AG08395 (cell line): Measurements from ENCODE around the gene SLC2A4RG.

Experiments
- DNase-seq: peaks from one replicate; pipeline ENCODE4 v3.0.0; 2012; ENCODE audit warnings: mixed read lengths, low spot score

Gene SLC2A4RG

DNA sequence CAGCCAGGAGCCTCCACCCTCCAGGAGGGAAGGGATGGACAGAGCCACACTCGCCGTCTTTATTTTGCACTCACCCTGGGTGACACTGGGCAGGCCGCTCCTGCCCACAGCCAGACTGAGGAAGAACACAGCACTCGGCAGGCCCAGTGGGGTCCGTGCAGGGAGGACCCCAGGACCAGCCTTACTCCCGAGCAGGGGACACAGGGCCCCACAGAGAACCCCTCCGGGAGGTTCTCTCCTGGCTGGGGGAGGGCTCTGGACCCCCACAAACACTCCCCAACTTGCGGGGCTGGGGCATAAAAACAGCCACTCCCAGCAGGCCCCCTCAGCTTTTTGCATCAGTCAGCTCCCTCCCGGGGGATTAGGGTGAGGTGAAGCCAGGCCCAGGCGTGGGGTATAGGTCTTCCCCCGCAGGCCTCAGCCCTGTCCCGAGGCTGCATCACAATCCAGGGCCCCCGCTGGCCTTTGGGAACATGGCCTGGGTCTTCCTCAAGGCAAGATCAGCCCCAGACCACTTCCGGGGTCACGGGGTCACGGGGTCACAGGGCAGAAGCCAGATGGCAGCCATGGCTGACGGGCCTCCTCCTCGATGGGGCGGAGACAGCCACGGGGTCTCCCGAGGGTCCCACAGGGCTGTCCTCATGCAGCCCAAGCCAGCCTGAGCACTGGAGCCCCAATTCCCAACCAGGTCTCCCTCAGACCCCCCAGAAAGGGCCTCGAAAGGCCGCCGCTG, 39.9 kb upstream of the SLC2A4RG start:
- DNase-seq: no peak

DNA sequence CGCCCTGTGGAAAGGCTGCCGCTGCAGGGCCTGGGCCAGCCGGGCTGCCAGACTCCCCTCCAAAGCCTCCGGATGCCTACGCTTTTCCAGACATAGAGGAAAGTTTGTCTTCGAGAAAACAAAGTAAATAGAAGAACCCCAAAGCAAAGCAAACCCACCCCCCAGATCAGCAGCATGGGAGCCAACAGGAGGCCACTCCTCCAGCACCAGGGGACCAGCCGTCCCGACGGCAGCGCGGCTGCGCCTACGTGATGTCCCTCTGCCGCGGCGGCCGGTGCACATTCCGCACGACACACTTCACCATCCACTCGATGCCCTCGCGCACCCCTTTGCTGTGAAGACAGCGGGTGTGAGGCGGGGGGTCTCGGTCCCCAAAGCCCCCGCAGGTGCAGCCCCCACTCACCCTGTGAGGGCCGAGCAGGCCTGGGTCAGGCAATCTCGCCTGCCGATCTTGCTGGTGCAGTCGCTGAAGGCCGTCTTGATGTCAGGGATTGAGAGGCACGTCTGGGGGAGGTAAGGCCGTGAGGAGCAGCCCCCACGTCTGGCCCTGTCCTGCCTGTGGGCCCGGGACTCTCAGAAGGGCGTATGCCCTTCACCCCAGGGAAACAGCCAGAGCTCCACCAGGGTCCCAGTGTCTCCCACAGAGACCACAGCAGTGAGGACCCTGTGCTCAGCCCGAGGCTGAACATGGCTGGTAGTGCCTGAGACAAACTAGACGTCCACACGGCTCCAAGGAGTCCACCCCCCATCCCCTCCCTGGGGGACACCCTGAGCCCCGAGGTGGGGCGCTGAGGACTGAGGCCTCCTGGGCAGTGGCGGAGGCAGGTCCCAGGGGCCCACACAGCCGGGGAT, 39.2 kb upstream of the SLC2A4RG start:
- no peak for DNase-seq

DNA sequence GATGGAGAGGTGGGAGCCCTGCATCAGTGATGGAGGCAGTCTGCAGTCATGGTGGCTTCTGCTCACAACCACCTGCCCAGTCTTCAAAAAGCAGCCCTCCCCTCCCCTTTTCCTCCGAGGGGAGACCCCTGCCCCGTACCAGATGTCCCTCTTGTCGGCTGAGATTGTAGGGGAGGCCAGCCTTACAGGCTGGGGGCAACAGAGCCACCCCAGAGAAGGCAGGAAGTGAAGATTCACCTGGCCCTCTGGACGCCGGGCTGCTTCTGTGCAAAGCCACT, 38.6 kb upstream of the SLC2A4RG start:
- DNase-seq: no peak

DNA sequence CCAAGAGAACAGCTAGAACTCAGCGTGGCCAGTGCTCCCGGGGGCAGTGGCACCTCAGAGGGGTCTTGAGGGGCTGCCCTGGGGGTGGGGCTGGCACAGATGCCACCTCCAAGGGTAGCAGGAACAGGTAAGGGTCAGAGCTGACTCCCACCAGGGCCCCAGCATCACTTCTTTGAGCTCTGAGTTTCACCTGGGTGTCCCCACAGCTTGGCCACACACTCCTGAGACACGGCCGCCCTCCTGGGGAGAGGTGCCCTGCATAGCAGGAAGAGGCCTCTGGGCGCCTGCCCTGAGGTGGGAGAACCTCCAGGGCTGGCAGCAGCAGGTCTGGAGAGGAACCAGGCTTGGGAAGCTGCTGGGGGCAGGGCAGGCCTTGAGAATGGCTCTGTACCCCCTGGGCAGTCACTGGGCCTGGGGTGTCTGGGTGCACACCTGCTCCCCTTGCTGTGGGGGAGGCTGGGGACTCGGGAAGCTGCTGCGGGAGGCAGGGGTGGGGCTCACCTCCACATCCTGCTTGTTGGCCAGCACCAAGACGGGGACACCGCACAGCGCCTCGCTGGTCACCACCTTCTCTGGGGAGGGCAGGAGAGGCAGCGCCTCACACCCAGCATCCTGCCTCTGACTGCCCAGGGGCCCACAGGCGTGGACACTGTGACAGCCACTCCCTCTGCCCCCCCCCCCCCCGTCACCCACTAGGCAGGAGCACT, 38.1 kb upstream of the SLC2A4RG start:
- no peak for DNase-seq

- DNase-seq: no peak
Measured at GRCh38 chr20:63702036-63702665, 37.4 kb upstream of the SLC2A4RG start.

DNA sequence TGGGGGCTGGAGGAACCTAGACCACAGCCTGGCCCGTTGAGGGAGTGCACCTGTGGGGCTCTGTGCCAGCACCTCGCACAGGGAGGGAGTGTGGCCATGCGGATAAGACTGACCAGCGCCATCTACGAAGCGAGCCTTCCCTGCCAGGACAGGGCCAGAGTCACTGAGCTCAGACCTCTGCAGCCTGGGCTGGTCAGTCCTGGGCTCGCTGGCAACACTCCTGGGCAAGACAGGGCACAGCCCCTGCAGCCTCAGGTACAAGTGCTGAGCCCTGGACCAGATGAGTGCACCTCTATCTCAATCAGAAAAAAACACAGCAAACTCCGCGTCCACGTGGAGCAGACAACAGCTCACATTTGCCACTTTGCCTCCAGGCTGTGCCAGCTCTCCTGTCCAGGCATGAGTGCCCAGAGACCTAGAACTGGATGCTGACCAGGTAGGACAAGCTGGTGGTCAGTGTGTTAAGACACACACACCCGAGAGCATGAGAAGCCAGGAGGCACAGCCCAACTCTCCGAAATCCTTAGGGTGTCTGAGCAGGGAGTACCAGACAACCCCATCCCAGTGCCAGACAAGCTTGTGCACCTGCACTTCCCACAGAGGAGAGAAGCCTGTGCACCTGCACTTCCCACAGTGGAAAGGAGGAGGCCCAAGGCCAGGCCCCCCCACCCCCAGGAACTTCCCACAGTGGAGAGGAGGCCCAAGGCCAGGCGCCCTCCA, 36.7 kb upstream of the SLC2A4RG start:
- DNase-seq: no peak

DNA sequence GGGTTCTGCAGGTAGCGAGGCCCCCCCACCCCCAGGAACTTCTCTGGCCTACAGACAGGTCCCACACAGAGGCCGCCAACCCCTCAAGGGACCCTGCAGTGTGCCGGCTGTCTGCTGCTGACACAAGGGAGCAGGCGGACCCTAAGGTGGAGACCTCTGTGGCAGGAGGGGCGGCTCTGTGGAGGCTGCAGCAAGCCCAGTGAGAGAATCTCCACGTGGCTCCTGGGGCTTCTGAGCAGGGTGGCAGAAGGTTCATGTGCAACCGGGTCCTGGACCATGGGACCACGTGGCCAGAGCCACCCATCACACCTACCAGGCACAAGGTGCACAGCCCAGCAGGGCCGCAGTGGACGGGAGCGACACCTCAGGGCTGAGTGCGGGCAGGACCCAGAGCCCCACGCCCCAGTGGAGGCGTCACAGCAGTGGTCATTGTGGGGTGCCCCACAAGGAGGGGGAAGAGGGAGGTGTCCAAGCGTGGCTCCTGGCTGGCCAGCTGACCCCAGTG, 36.1 kb upstream of the SLC2A4RG start:
- no peak for DNase-seq

DNA sequence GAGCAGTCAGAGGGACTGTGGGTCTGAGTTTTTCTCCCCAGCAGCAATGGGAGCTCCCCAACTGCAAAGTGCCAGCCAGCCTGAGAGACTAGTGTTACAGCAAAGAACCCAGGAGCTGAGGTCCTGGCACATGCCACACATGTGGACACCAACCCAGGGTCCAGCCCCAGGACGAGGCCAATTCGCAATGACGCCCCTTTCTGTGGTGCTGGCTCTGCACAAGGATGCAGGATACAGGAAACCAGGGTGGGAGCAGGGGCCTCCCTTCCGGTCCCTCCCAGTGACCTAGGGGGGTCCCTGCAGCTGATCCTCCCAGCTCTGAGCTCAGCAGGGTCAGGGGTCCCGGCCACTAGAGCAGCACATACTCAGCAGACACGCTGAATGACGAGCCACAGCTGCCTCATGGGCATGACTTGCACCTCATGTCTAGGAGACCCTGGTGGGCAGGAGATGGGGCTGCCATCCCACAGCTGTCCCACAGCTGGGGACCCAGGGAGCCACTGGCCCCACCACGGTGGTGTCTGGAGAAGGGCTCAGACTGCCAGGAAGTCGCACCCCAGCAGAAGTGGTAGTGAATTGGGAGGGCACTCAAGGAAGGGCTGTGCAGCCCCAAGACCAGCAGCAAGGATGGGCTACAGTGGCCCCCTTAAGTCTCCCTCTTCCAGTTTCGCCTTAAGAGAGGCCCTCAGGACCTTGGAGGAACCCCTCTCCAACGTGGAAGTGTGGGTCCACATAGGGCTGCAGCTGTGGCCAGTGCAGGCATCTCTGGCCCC, 35.4 kb upstream of the SLC2A4RG start:
- DNase-seq: no peak

DNA sequence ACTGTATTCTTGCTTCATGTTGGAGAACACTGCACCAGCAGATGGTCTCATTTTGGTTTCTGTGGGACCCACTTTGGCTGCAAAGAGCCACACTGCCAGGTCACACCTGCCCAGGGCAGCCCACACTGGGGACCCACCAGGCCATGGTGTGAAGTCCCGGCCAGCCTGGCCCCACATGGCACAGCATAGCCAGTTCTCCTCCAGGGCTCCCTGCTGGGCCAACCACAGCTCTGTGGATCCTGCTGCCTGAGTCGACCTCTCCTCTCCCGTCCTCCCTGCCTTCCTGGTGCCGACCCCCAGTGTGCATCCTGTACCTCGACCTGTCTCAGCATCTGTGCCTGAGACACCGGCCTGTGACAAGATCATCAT, 34.8 kb upstream of the SLC2A4RG start:
- no peak for DNase-seq

DNA sequence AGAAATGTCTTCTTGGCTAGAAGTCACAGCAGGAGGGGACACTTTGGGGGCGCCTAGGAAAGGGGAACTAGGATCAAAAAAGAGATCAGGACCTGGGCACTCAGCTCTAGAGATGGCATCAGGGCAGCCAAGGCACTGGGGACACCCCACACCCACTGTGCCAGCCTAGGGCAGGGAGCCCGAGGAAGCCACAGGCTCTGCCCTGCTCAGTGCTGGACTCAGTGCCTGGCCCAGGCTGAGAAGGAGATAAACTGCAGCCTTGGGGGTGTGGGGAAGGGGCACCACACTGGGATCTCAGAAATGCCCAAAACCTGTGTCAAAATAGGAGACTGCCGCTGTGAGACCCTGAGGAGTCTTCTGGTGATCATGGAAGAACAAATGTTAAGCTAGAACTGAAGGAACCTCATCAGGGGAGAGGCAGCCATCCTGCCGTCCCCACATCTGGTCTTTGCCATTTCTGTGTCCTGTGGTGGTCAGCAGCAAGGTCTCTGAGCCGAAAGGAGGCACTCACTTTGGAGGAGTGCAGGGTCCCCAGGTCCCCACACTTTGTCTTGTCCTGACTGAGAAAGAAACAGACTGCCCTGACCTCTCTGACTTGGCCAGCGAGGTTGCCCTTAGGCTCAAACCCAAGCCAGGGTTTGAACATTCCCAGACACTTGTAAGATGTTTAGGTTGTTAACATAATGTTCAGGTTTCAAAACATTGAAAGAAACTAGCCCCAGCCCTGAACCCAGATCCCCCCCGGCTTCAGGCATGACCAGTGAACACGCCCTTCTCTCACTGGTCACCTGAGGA, 34.1 kb upstream of the SLC2A4RG start:
- no peak for DNase-seq

DNA sequence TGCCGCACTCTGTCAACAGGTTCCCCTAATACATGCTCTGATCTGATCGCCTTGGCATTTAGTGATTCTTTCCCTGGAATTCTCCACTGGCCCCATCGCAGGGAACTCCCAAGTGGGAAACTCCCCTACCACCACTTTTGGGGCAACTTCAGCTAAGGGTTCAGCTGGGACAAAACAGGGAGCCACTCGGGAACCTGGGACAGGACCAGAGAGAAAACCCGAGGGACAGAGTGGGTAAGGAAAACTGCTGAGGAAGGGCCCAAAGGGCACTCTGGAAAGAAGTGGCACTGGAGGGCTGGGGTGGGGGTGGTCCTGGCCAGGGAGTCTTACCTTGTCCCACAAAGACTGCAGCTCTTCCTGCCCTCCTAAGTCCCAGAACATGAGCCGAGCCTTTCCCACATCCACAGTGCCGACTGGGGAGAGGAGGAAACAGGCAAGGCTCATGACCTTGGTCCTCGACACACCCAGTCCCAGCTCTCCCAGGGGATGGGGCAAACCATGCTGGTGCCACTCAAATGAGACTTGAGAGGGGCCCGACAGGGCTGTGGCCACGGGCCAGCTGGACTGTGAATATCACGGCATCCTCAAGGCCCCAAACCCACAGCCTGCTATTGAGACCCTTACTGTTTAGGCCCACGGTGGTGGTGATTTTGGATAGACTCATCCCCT, 33.4 kb upstream of the SLC2A4RG start:
- DNase-seq: no peak

DNA sequence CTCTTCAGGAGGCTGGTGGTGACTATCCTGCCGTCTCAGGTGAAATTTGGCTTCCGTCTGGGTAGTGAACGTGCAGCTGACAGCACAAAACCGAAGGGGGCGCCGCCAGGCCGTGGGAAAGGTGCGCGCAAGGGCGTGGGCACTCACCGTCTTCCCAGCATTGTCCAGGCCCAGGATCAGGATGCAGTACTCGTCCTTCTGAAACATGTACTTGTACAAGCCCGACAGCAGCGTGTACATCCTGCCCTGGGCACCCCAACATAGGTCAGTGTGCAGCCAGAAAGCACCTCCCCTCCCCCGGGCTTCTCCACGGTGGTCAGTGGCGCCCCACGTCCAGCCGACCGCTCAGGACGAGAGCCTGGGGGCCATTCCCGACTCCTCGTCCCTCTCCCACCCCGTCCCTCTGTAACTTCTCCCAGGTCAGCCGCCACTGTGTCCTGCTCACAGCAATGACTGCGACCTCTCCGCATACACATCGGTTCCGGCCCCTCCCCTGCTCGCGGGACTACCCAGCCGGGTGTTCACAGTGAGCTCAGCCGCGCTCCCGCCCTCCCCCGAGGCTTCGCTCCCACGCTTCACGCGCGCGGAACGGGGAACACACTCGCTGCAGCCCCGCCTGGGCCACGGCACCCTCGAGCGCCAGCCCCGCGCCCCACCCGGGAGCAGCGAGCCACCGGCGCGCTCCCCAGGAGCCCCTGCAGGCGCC, 32.6 kb upstream of the SLC2A4RG start:
- DNase-seq: peak; percentile 51

DNA sequence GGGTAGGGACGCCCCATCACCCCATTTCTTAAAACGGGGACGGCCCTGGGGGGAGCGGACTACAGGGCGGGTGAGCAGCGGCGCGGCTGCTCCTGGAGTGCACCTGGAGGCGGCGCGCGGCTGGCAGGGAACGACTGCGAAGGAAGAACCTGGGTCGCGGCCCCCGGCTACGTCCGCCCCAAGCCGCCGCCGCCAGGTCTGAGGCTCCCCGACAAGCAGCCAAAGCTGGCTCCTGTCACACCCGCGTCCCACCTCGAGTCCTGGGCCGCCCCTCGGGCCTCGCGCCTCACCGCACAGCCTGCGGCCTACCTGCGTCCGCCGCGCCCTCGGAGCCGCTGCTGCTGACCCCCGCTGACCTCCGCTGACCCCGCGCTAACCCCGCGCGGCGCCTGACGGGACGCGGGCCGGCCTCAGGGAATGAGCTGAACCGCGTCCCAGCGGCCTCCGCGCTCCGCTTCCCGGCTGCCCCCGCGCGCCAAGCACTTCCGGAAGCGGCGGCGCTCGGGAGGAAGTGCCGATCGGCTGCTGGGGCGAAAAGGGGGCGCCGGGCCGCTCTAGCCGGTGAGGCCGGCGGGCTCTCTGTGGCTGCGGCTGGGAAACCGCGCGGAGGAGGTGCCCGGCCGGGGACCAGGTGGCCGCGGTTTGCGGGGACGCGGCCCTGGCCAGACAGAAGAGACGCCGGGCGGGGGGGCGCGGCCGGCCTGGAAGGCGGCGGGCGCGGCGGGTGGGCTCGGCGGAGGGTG, 31.8 kb upstream of the SLC2A4RG start, which contains the start of the genes ARFRP1 and ZGPAT:
ARFRP1 (minus strand) TSS at position 419 of the 743 bp plus-strand sequence. CDS start 885 bp downstream, outside the sequence.
ZGPAT (plus strand) TSS at position 482 of the 743 bp plus-strand sequence. CDS start 542 bp downstream, outside the sequence.
- DNase-seq: peak; percentile 89

GRCh38 chr20:63708301-63709148, 31.1 kb upstream of the SLC2A4RG start:
- DNase-seq: no peak

DNA sequence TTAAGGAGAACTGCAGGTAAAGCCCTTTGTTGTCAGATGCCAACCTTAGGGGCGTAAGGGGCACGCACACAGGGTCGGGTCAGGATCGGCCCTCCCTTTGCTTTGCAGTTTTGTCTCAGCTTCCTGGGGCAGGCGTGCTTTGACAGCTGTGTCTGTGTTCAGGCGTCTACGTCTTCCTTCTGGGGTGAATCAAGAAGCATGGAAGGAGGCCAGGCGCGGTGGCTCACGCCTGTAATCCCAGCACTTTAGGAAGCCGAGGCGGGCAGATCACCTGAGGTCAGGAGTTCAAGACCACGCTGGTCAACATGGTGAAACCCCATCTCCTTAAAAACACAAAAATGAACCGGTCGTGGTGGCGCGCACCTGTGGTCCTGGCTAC, 30.4 kb upstream of the SLC2A4RG start:
- no peak for DNase-seq

DNA sequence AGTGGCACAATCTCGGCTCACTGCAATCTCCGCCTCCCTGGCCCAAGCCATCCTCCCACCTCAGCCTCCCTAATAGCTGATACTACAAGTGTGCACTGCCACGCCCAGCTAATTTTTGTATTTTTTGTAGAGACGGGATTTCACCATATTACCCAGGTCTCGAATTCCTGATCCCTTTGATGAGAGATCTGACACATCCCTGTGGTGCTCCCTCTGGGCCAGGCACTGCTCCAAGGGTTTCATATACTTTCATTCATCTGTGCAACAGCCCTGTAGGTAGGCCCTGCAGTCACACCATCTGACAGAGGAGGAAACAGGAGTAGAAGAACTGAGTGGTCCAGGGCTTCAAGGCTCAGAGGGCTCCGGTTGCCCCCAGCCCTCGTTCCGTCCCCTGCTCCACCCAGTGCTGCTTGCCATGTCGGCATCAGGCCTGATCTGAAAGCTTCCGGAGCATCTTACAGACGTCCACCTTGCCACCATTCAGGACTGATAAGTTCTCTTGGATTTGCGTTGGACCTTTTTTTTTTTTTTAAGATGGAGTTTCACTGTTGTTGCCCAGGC, 28.4 kb upstream of the SLC2A4RG start:
- DNase-seq: no peak

- DNase-seq: no peak
Measured at GRCh38 chr20:63712191-63712590, 27.4 kb upstream of the SLC2A4RG start.
